Measurements from ENCODE around the gene EPAS1.

Gene EPAS1

GRCh38 chr2:46435796-46436360 lies 138.7 kb downstream of the EPAS1 start:
- TF ChIP-seq, protein P1, sequence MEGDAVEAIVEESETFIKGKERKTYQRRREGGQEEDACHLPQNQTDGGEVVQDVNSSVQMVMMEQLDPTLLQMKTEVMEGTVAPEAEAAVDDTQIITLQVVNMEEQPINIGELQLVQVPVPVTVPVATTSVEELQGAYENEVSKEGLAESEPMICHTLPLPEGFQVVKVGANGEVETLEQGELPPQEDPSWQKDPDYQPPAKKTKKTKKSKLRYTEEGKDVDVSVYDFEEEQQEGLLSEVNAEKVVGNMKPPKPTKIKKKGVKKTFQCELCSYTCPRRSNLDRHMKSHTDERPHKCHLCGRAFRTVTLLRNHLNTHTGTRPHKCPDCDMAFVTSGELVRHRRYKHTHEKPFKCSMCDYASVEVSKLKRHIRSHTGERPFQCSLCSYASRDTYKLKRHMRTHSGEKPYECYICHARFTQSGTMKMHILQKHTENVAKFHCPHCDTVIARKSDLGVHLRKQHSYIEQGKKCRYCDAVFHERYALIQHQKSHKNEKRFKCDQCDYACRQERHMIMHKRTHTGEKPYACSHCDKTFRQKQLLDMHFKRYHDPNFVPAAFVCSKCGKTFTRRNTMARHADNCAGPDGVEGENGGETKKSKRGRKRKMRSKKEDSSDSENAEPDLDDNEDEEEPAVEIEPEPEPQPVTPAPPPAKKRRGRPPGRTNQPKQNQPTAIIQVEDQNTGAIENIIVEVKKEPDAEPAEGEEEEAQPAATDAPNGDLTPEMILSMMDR (IDR thresholded peaks at IDR 0.05; ENCODE audit: insufficient read depth, low read depth, low read length, missing control alignments), result no peak
- no peak for DNase-seq (ENCODE audit: low read depth)
- no peak overlapping the region for H3K4me3 ChIP-seq (ENCODE audit: low read length)

Data from epithelial cell of esophagus (primary cell).